Mucosa of rectum (tissue), 2 donors: ENCODE data around the gene PAX3.

Experiments
- H3K27ac ChIP-seq, 2 donors: one replicate each; pipeline ENCODE4 v1.7.0; 2013; ENCODE audit warnings: inconsistent platforms in 2 of 2, low read depth in 2 of 2, low read length in 2 of 2
- H3K27me3 ChIP-seq, 2 donors: one replicate each; pipeline ENCODE4 v1.7.0; 2013; ENCODE audit warnings: low read length in 2 of 2; ENCODE audit not compliant: control insufficient read depth in 2 of 2, insufficient read depth in 2 of 2
- H3K36me3 ChIP-seq, 2 donors: one replicate each; pipeline ENCODE4 v1.7.0; 2013; ENCODE audit warnings: low read length in 2 of 2; ENCODE audit not compliant: control insufficient read depth in 2 of 2, insufficient read depth in 2 of 2
- H3K4me1 ChIP-seq, 2 donors: one replicate each; pipeline ENCODE4 v1.7.0; 2013; ENCODE audit warnings: low read length in 2 of 2, mild to moderate bottlenecking in 1 of 2; ENCODE audit not compliant: control insufficient read depth in 2 of 2, insufficient read depth in 2 of 2
- H3K4me3 ChIP-seq, 2 donors: one replicate each; pipeline ENCODE4 v1.7.0; 2013; ENCODE audit warnings: low read length in 2 of 2
- H3K9ac ChIP-seq, 2 donors: one replicate each; pipeline ENCODE4 v1.7.0; 2013; ENCODE audit warnings: low read length in 2 of 2, low read depth in 1 of 2, mild to moderate bottlenecking in 1 of 2
- H3K9me3 ChIP-seq, 2 donors: one replicate each; pipeline ENCODE4 v1.7.0; 2013; ENCODE audit warnings: low read length in 2 of 2; ENCODE audit not compliant: control insufficient read depth in 2 of 2
- donor health status: healthy.
- donor health status: Normal muscosa, but diverticular disease.

Gene PAX3

GRCh38 chr2:222248256-222248655 is 50.5 kb downstream of the PAX3 start:
- Histone ChIP-seq H3K27me3 (no peaks in the 10 kb centered on the region), H3K4me1 (no peaks in the 10 kb centered on the region), H3K27ac (no peak overlapping the region), H3K9me3 (no peaks in the 10 kb centered on the region), H3K9ac (no peak overlapping the region), H3K4me3 (no peak overlapping the region), H3K36me3 (no peaks in the 10 kb centered on the region)

- Histone ChIP-seq H3K27ac (no peak overlapping the region), H3K36me3 (no peaks in the 10 kb centered on the region), H3K9ac (no peak overlapping the region), H3K9me3 (no peaks in the 10 kb centered on the region), H3K4me3 (no peak overlapping the region), H3K27me3 (peaks cover 8 to 18% of the 10 kb centered on the region in 2 donors), H3K4me1 (no peaks in the 10 kb centered on the region)
Observed at GRCh38 chr2:222242532-222242931, 56.3 kb downstream of the PAX3 start.

GRCh38 chr2:222241128-222241870 is 57.5 kb downstream of the PAX3 start:
- no peaks in the 10 kb centered on the region for H3K9me3 ChIP-seq
- H3K4me1 ChIP-seq = no peaks in the 10 kb centered on the region
- no peak overlapping the region for H3K9ac ChIP-seq
- peaks cover 8 to 18% of the 10 kb centered on the region in 2 donors for H3K27me3 ChIP-seq
- no peaks in the 10 kb centered on the region for H3K36me3 ChIP-seq
- no peak overlapping the region for H3K27ac ChIP-seq
- no peak overlapping the region for H3K4me3 ChIP-seq

GRCh38 chr2:222240676-222241049 is 58.1 kb downstream of the PAX3 start:
- H3K27me3 ChIP-seq = peaks cover 8 to 18% of the 10 kb centered on the region in 2 donors
- H3K9me3 ChIP-seq = no peaks in the 10 kb centered on the region
- H3K36me3 ChIP-seq = no peaks in the 10 kb centered on the region
- H3K27ac ChIP-seq = no peak overlapping the region
- H3K4me3 ChIP-seq = no peak overlapping the region
- H3K4me1 ChIP-seq = no peaks in the 10 kb centered on the region
- H3K9ac ChIP-seq = no peak overlapping the region

- Histone ChIP-seq H3K36me3 (no peaks in the 10 kb centered on the region), H3K9ac (no peak overlapping the region), H3K27ac (no peak overlapping the region), H3K4me1 (no peaks in the 10 kb centered on the region), H3K27me3 (peaks cover 8 to 18% of the 10 kb centered on the region in 2 donors), H3K9me3 (no peaks in the 10 kb centered on the region), H3K4me3 (no peak overlapping the region)
Observed at GRCh38 chr2:222239945-222240675, 58.7 kb downstream of the PAX3 start.

- Histone ChIP-seq H3K9me3 (no peaks in the 10 kb centered on the region), H3K4me3 (no peak overlapping the region), H3K4me1 (no peaks in the 10 kb centered on the region), H3K27ac (no peak overlapping the region), H3K9ac (no peak overlapping the region), H3K36me3 (no peaks in the 10 kb centered on the region), H3K27me3 (peaks cover 8 to 18% of the 10 kb centered on the region in 2 donors)
Observed at GRCh38 chr2:222239091-222239490, 59.7 kb downstream of the PAX3 start.

- no peak overlapping the region for H3K9ac ChIP-seq
- H3K27ac ChIP-seq = no peak overlapping the region
- H3K9me3 ChIP-seq = no peaks in the 10 kb centered on the region
- H3K36me3 ChIP-seq = no peaks in the 10 kb centered on the region
- H3K4me3 ChIP-seq = no peak overlapping the region
- no peaks in the 10 kb centered on the region for H3K4me1 ChIP-seq
- H3K27me3 ChIP-seq = peaks cover 8 to 22% of the 10 kb centered on the region in 2 donors
Observed at GRCh38 chr2:222238072-222238471, 60.7 kb downstream of the PAX3 start.

- Histone ChIP-seq H3K9me3 (no peaks in the 10 kb centered on the region), H3K4me1 (no peaks in the 10 kb centered on the region), H3K4me3 (no peak overlapping the region), H3K27me3 (peaks cover 0 to 5% of the 10 kb centered on the region in 2 donors), H3K9ac (no peak overlapping the region), H3K27ac (no peak overlapping the region), H3K36me3 (no peaks in the 10 kb centered on the region)
Observed at GRCh38 chr2:222232839-222233238, 66.0 kb downstream of the PAX3 start.

- Histone ChIP-seq H3K27me3 (peaks cover 0 to 5% of the 10 kb centered on the region in 2 donors), H3K27ac (no peak overlapping the region), H3K4me3 (no peak overlapping the region), H3K4me1 (no peaks in the 10 kb centered on the region), H3K9ac (no peak overlapping the region), H3K9me3 (no peaks in the 10 kb centered on the region), H3K36me3 (no peaks in the 10 kb centered on the region)
Observed at GRCh38 chr2:222232372-222232771, 66.4 kb downstream of the PAX3 start.

- Histone ChIP-seq H3K9me3 (no peaks in the 10 kb centered on the region), H3K36me3 (no peaks in the 10 kb centered on the region), H3K4me3 (no peak overlapping the region), H3K4me1 (no peaks in the 10 kb centered on the region), H3K27me3 (peaks cover 0 to 4% of the 10 kb centered on the region in 2 donors), H3K9ac (no peak overlapping the region), H3K27ac (no peak overlapping the region)
Observed at GRCh38 chr2:222228054-222228453, 70.7 kb downstream of the PAX3 start.
